Measurements from ENCODE around the gene NOTUM.
"Not testable (repeated sequence)": the region's sequence is repeated elsewhere in the genome, so short reads cannot be mapped to it uniquely, and the experiment has no call there.

The NOTUM gene

DNA sequence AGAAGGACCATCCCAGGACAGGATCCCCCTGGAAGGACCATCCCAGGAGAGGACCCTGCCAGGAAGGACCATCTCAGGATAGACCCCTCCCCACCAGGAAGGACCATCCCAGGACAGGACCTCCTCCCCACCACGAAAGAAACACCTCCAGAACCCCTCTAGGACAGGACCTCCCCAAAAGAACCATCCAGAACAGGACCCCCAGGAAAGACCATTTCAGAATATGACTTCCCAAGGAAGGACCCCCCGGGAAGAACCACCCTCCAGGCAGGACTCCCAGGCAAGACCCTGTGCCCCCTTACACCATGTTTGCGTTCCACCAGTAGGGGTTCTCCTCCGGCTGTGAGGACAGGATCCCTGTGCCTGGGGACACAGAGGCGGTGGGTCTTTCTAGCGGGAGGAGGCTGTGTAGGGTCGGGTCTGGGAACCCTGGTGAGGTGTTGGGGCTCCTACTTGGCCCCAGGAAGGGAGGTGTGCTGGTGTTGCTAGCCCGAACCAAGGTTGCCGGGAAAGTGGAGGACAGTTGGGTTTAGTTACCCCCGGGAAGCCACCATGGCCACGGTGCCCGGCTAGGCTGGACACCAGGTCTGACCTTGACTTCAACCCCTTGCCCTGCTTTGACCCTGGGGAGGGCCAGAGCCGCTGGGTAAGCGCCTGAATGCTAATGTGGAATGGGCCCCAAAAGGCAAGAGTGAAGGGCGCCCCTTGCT lies 2.2 kb downstream of the NOTUM start:
- DNase-seq (ENCODE audit: low read depth in 2 of 3, low spot score in 1 of 3) = no peak

- no peak for DNase-seq (ENCODE audit: low read depth in 2 of 3, low spot score in 1 of 3)
These were observed 3.1 kb downstream of the NOTUM start for GRCh38 chr17:81957691-81958432.

DNA sequence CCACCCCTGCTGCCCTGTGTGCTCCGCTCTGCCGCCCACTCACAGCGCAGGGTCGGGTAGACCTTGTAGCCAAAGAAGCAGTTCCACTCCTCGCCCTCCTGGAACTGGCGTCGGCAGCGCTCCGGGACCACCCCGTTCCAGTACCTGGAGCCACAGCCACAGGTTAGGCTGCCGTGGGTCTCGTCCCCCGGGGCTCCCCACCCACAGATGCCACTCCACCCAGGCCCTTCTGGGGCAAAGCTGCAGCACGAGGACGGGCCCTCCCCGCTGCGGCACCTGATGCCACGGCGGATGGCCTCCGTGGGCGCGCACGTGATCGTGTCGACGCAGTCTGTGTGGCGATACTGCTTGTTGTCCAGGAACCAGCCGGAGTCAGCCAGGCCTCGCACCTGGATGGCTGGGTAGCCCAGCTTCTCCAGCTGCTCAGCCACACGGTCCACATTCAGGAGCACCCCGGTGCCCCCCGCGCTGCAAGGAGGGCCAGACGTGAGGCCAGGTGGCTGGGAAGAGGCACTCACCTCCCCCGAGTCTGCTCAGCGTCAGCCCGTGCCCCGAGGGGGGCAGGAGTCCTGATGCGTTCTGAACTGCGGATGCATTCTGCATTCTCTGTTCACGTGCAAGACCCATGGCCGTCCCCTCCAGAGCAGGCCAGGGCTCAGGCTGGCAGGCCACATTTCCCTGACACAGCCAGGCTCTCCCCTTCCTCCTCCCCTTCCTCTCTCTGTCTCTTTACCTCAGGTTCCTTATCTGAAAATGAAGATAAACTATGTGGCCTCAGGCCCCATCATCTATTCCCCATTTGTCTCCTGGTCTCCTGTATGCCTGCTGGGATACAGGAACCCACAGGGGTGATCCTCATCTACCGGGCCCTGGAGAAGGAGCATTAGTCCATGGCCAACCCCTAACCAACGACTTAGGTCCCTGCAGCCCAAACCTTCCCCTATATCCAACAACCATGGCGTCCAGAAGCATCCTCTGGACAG lies 4.1 kb downstream of the NOTUM start:
- DNase-seq (ENCODE audit: low read depth in 2 of 3, low spot score in 1 of 3) = no peak

GRCh38 chr17:81955756-81956544 lies 5.0 kb downstream of the NOTUM start:
- DNase-seq (ENCODE audit: low read depth in 2 of 3, low spot score in 1 of 3) = no peak

DNA sequence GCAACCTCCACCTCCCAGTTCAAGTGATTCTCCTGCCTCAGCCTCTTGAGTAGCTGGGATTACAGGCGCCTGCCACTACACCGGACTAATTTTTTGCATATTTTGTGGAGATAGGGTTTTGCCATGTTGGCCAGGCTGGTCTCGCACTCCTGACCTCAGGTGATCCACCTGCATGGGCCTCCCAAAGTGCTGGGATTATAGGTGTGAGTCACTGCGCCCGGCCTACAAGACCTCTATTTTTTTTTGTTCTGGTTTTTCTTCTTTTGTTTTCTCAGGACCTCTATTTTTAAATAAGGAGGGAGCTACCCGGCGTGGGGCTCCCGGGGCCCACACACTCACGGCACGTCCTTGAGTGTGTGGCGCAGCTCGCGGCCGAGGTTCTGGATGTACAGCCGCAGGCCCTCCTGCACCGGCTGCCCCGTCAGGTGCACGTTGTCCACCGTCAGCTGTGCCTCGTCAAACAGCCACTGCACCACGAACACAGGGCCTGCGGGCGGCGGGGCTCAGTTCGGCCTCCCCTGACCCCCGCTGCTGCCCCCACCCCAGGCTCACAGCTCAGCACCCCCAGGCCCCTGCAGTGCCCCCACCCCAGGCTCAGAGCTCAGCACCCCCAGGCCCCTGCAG lies 5.8 kb downstream of the NOTUM start:
- no peak for DNase-seq (ENCODE audit: low read depth in 2 of 3, low spot score in 1 of 3)

DNA sequence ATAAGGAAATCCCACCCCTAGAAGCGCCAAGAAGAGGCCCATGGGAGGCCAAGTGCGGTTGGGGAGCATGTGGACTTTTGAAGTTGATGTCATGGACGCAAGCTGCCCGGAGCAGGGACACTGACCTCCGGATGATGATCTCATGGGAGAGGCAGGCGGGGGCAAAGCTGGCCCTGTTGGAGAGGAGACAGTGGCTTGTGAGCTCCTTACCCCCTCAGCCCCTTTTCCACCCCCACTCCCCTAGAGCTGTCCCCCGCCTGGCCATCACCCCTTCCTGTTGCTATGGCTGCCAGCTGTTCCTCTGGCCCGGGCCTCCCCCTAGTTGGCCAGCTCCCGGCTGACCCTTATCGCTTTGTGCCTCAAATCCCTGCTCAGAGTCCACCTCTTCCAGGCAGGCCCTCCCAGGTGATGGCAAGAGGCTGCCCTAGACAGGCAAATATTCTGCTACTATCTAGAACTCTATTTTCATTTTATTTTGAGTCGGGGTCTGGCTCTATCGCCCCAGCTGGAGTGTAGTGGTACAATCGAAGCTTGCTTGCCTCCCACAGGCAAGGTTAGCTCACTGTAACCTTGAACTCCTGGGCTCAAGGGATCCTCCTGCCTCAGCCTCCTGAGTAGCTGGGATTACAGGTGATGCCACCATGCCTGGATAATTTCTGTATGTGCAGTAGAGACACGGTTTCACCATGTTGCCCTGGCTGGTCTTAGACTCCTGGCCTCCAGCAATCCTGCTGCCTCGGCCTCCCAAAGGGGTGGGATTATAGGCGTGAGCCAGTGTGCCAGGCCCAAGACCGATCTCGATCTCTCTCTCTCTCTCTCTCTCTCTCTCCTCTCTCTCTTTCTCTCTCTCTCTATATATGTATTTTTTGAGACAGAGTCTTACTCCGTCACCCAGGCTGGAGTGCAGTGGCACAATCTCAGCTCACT lies 6.6 kb downstream of the NOTUM start:
- no peak for DNase-seq (ENCODE audit: low read depth in 2 of 3, low spot score in 1 of 3)

GRCh38 chr17:81953443-81953842 lies 7.5 kb downstream of the NOTUM start:
- not testable (repeated sequence) for DNase-seq (ENCODE audit: low read depth in 2 of 3, low spot score in 1 of 3)

DNA sequence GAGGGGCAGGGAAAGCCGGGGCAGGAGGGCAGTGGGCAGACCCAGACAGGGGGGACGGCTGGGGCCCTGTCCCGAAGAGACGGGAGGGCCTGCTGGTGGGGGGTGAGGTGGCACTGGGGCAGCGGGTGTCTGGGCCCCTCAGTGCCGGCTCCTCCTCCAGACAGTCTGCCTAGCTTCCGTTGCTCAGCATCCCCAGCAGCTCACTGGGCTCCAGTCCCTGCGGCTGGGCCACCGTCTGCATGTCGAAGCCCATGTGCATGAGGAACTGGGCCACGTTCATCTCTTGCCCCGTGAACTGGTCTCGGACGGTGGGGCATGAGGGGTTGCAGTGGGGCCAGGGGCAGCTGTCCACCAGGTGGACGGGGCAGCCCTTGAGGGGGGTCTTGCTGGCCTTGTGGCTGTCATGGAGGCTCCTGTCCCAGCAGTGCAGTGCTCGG lies 8.2 kb downstream of the NOTUM start:
- no peak for DNase-seq (ENCODE audit: low read depth in 2 of 3, low spot score in 1 of 3)

- DNase-seq (ENCODE audit: low read depth in 2 of 3, low spot score in 1 of 3) = no peak
These were observed 9.0 kb downstream of the NOTUM start for GRCh38 chr17:81951785-81952684.

DNA sequence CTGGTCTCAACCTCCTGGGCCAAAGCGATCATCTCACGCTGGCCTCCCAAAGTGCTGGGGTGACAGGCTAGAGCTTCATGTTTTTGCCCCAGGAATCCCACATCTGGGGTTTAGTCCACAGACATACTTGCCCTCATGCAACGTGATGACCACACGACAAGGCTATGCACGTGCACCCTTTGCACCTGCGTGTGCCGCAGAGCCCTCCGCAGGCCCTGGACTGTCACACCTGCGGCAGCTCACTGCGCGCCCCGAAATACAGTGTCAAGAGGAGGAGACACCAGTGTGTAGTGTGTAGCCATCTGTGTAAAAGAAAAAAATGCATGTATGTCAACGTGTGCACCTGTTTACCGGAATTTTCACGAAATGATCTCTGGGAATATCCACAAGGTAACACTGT lies 10.5 kb downstream of the NOTUM start:
- no peak for DNase-seq (ENCODE audit: low read depth in 2 of 3, low spot score in 1 of 3)

DNA sequence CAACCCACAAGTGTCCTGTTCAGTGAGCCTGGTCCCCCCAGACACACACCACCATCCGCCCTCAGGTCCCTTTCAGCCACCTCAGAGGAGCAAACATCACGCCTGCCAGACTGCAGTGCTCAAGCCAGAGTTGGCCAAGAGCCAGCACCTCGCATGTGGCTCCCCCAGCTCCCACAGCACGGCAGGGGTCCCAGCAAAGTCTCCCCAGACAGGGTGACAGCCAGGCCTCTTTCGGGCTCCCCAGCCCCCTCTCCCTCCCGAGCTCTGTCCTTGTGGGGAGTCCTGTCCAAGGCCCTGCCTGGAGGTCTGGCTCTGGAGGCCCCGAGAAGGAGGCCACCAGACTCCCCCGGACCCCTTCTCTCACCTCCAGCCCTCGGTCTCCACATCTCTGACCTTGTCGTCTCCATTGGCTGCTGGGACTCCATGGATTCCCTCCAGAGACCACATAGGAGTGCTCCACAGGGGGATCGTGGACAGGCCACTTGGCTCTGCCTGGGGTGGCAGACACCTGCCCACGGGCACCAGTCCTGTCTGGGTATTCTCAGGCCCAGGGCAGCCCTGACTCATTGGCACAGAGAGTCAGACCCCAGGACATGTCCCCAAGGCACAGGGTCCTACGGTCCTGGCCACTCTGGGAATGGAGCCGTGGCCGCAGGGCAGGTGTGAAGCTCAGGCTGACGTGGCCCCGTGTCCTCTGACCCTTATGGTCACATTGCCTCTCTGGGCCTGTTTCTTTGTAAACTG lies 12.2 kb downstream of the NOTUM start:
- DNase-seq (ENCODE audit: low read depth in 2 of 3, low spot score in 1 of 3) = no peak

GRCh38 chr17:81947189-81947588 lies 13.8 kb downstream of the NOTUM start, which contains the start of gene MYADML2:
TSS of gene MYADML2 (minus strand) at chr17:81947233. CDS start at chr17:81941741, 5,492 bp downstream.
- no peak for DNase-seq (ENCODE audit: low read depth in 2 of 3, low spot score in 1 of 3)

GRCh38 chr17:81944858-81945257 lies 16.1 kb downstream of the NOTUM start:
- DNase-seq (ENCODE audit: low read depth in 2 of 3, low spot score in 1 of 3) = no peak

DNA sequence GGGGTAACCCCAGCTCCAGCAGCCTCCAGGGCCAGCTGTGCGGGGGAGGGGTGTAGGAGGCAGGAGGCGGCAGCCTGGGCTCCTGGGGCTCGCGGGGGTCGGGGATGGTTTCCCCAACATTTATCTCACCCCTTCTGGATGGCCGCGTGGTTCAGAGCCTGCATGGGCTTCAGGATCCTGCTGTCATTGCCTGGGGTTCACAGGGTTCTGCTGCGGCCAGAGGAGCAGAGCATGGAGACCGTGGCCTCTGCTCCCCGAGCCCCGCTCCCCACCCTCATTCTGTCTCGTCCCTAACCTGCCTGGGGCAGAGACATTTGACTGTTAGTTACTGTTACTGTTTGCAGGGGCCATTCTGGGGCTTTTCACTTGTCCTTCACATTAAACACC lies 18.8 kb downstream of the NOTUM start:
- no peak for DNase-seq (ENCODE audit: low read depth in 2 of 3, low spot score in 1 of 3)

- no peak for DNase-seq (ENCODE audit: low read depth in 2 of 3, low spot score in 1 of 3)
These were observed 19.4 kb downstream of the NOTUM start for GRCh38 chr17:81941484-81942166.

GRCh38 chr17:81940538-81941483 lies 20.2 kb downstream of the NOTUM start:
- no peak for DNase-seq (ENCODE audit: low read depth in 2 of 3, low spot score in 1 of 3)
